Smooth muscle cell (in vitro differentiated cells): ENCODE measurements around the gene BTBD7. TPM values are rescaled to one million over a fixed set of nuclear protein-coding genes. Genes with fewer than 3 reads are reported as not detected.
A peak's percentile ranks its signal among the peaks of the same experiment; 100 is the strongest.

Experiments used
- DNase-seq: peaks from one replicate; lab custom pipeline; 2025; ENCODE audit not compliant: unreplicated experiment; lab: John Stamatoyannopoulos, UW
- H2AFZ ChIP-seq: fragments of 200-600 bp; sonication (generic); 2 replicates; pipeline ENCODE4 v1.6.0; 2016; ENCODE audit warnings: antibody characterized with exemption, low read depth, mild to moderate bottlenecking
- H3F3A ChIP-seq: fragments of 200-600 bp; sonication (generic); 2 replicates; pipeline ENCODE4 v1.6.0; 2017; ENCODE audit warnings: antibody characterized with exemption, low read depth
- H3K27ac ChIP-seq: fragments of 200-600 bp; sonication (generic); 2 replicates; pipeline ENCODE4 v1.5.1; 2016; ENCODE audit warnings: low read depth, mild to moderate bottlenecking
- H3K27me3 ChIP-seq: fragments of 200-600 bp; sonication (generic); 2 replicates; pipeline ENCODE4 v1.6.1; 2016; ENCODE audit warnings: low read depth, mild to moderate bottlenecking
- H3K36me3 ChIP-seq: fragments of 200-600 bp; sonication (generic); 2 replicates; pipeline ENCODE4 v1.5.1; 2016; ENCODE audit warnings: low read depth
- H3K4me1 ChIP-seq: fragments of 200-600 bp; sonication (generic); 2 replicates; pipeline ENCODE4 v1.5.1; 2016; ENCODE audit warnings: low read depth
- H3K4me2 ChIP-seq: fragments of 200-600 bp; sonication (generic); 2 replicates; pipeline ENCODE4 v1.6.0; 2016; ENCODE audit warnings: mild to moderate bottlenecking
- H3K4me3 ChIP-seq: fragments of 200-600 bp; sonication (generic); 2 replicates; pipeline ENCODE4 v1.5.1; 2016; ENCODE audit warnings: mild to moderate bottlenecking
- H3K79me2 ChIP-seq: fragments of 200-600 bp; sonication (generic); 2 replicates; pipeline ENCODE4 v1.6.0; 2016; ENCODE audit warnings: low read depth, mild to moderate bottlenecking
- H3K9ac ChIP-seq: fragments of 200-600 bp; sonication (generic); 2 replicates; pipeline ENCODE4 v1.6.0; 2016; ENCODE audit warnings: low read depth
- H3K9me3 ChIP-seq: fragments of 200-600 bp; sonication (generic); replicated peaks from 2 replicates; pipeline ENCODE4 v1.5.1; 2016; ENCODE audit warnings: low read depth
- H4K20me1 ChIP-seq: fragments of 200-600 bp; sonication (generic); 2 replicates; pipeline ENCODE4 v1.6.0; 2016; ENCODE audit warnings: low read depth
- CTCF ChIP-seq: fragments of 200-600 bp; sonication (generic); IDR thresholded peaks from 2 replicates; pipeline ENCODE4 v1.5.1; 2017; ENCODE audit warnings: borderline replicate concordance, mild to moderate bottlenecking, antibody characterized with exemption; ENCODE audit not compliant: insufficient read depth, poor library complexity, severe bottlenecking
- WGBS: methylation state at CpG from one replicate; pipeline ENCODE4 v1.1.7; 2016; ENCODE audit warnings: low lambda C conversion rate; 5-methylcytosine and 5-hydroxymethylcytosine counted together
- polyA plus RNA-seq: library from polyadenylated mRNA; unstranded; fragments of >200 nt; fragmentation: Nextera tagmentation; extraction: Ambion mirVana; gene quantifications from 2 replicates; pipeline ENCODE4 v1.2.1, GENCODE V29; 2016
- total RNA-seq: library from RNA; depleted of rRNA; stranded (reverse); fragments of >200 nt; gene quantifications from 2 replicates; pipeline ENCODE4 v1.2.3, GENCODE V29; 2014

BTBD7 gene
- total and polyA plus RNA-seq, 2 experiments from 2014 or later, result 14.1 to 34.7 TPM

GRCh38 chr14:93219103-93219726 is 113.6 kb downstream of the BTBD7 start:
- Histone ChIP-seq H3K27ac (no peak overlapping the region), H3K9ac (no peak overlapping the region), H3K4me3 (no peak overlapping the region), H2AFZ (no peak overlapping the region), H3K4me1 (no peaks in the 10 kb centered on the region), H3K79me2 (no peaks in the 10 kb centered on the region), H3K36me3 (peaks cover 3% of the 10 kb centered on the region), H3K9me3 (no peaks in the 10 kb centered on the region), H3F3A (no peaks in the 10 kb centered on the region), H4K20me1 (no peaks in the 10 kb centered on the region), H3K4me2 (no peak overlapping the region), H3K27me3 (no peaks in the 10 kb centered on the region)
- no peak for DNase-seq
- 94% methylated on average over 3 of the region's 3 CpGs for WGBS
- peak; percentile 36 for TF ChIP-seq CTCF

GRCh38 chr14:93214598-93214997 is 118.2 kb downstream of the BTBD7 start:
- H3K36me3 ChIP-seq, result no peaks in the 10 kb centered on the region
- no peaks in the 10 kb centered on the region for H3K79me2 ChIP-seq
- 96% methylated on average over 2 of the region's 2 CpGs for WGBS
- no peak overlapping the region for H2AFZ ChIP-seq
- DNase-seq, result no peak
- no peaks in the 10 kb centered on the region for H3K4me1 ChIP-seq
- no peak overlapping the region for H3K9ac ChIP-seq
- no peaks in the 10 kb centered on the region for H3F3A ChIP-seq
- H3K4me2 ChIP-seq, result no peak overlapping the region
- no peak for TF ChIP-seq CTCF
- no peaks in the 10 kb centered on the region for H3K27me3 ChIP-seq
- no peaks in the 10 kb centered on the region for H4K20me1 ChIP-seq
- no peak overlapping the region for H3K27ac ChIP-seq
- no peak overlapping the region for H3K4me3 ChIP-seq
- no peaks in the 10 kb centered on the region for H3K9me3 ChIP-seq

- H3F3A ChIP-seq, result no peaks in the 10 kb centered on the region
- no peak overlapping the region for H3K4me3 ChIP-seq
- H3K79me2 ChIP-seq, result peaks cover 8% of the 10 kb centered on the region
- H3K36me3 ChIP-seq, result no peaks in the 10 kb centered on the region
- TF ChIP-seq CTCF, result no peak
- WGBS, result 92% methylated on average over 3 of the region's 3 CpGs
- no peaks in the 10 kb centered on the region for H3K9me3 ChIP-seq
- no peak for DNase-seq
- no peak overlapping the region for H3K9ac ChIP-seq
- H3K4me1 ChIP-seq, result peaks cover 8% of the 10 kb centered on the region
- no peak overlapping the region for H2AFZ ChIP-seq
- no peak overlapping the region for H3K27ac ChIP-seq
- H4K20me1 ChIP-seq, result no peaks in the 10 kb centered on the region
- H3K27me3 ChIP-seq, result no peaks in the 10 kb centered on the region
- H3K4me2 ChIP-seq, result no peak overlapping the region
These were observed 120.4 kb downstream of the BTBD7 start for GRCh38 chr14:93212432-93212831.
